GM19099 (cell line): ENCODE results near the gene PRG2.

Experiments
- POLR2A ChIP-seq: IDR thresholded peaks from 3 replicates; pipeline ENCODE4 v1.6.1; 2011; ENCODE audit warnings: low read depth; ENCODE audit not compliant: insufficient read length; ENCODE audit errors: extremely low read depth

The PRG2 gene

DNA sequence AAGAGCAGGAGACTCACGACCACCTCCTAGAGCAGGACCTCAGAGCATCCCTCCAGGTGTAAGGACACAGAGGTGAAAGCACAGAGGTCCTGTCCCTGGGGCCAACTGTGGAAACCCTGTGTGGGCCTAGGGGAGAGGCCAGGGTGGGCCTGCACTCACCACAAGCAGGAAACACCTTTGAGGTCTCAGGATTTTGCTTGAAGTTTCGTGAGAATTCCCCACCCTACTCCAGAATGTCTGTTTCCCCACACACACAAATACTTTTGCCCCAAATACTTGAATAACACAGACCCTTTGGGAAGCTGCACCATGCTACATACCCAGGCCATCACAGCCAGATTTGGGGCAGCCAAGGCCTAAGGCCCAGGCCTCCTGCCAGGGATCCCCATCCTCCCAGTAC lies 18.3 kb upstream of the PRG2 start:
- no peak for TF ChIP-seq POLR2A

DNA sequence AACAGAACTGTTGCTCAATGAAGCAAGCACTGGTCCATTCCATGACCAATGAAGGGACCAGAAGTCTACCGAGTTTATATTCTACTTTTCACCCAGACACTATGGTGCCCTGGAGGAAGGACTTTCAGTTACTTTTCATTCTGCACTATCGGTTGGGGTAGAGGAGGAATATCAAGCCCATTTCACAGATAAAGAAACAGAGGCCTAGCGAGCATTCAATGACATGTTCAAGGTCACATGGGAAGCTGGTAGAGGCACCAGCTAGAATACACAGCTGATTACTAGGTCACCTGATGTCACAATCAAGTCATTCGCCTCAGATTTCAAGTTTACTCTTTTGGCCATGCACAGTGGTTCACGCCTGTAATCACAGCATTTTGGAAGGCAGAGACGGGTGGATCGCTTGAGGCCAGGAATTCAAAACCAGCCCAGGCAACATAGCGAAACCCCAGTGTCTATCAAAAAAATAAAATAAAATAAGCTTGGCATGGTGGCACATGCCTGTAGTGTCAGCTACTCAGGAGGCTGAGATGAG lies 17.6 kb upstream of the PRG2 start:
- no peak for TF ChIP-seq POLR2A

DNA sequence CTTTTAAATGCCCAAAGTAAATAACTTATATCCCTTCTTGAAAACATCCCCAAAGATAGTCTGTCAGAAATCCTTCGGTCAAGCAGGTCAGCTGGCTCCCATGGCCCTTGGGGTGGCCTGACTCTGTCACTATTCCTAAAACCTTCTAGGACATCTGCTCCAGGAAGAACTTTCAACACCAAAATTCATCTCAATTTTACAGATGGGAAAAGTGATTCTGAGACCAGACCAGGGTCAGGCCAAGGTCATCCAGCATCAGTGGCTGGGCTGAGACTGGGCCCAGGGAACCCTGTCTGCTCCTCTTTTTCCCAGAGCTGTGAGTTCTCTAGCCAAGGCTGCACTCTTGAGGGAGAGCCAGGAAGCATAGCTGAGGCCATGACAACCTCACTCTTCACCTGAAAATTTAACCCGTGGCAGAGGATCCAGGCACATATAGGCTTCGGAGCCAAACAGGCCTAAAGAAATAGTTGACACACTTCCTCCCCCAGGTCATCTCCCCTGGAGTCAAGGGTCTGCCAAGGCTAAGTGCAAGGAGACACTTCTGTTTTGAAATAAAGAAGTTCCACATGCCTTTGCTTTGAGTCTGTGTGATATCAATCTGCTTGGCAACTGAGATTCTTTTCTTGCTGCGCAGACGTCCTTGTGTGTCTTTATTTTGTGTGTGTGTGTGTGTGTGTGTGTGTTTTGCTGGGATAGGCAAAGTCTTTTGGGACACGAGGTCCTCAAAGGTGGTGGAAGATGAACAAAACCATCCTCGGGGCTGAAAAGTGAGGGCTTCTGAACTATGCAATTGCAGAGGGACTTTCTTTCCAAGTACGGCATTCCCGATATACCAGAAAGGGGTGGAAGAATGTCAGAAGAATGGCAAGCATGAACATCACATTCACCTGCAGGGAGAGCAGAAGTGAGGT lies 16.8 kb upstream of the PRG2 start:
- TF ChIP-seq POLR2A: no peak

DNA sequence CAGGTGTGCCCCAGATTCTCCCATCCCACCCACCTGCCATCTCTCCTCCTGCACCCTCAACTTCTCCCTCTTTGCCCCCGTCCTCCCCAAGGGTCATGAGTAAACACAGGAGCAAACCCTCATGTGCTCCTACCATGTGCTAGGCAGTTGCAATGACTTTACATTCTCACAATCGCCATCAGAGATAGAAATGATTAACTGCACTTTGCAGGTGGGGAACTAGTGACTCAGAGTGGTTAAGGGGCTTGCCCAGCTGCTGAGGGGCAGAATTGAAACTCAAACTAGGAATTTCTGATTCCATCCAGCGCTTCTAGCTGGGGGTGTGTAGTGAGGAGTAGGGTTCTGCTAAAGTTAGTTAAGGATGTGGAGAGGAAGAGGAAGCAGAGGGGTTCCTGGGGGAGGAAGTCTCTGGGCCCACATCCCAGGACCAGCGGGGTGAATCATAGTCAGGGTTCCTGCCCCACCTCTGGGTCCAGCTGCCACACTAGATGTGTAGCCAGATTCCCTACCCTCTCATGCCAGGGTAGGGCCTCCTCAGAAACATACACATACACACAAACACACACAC lies 16.0 kb upstream of the PRG2 start:
- TF ChIP-seq POLR2A: no peak

DNA sequence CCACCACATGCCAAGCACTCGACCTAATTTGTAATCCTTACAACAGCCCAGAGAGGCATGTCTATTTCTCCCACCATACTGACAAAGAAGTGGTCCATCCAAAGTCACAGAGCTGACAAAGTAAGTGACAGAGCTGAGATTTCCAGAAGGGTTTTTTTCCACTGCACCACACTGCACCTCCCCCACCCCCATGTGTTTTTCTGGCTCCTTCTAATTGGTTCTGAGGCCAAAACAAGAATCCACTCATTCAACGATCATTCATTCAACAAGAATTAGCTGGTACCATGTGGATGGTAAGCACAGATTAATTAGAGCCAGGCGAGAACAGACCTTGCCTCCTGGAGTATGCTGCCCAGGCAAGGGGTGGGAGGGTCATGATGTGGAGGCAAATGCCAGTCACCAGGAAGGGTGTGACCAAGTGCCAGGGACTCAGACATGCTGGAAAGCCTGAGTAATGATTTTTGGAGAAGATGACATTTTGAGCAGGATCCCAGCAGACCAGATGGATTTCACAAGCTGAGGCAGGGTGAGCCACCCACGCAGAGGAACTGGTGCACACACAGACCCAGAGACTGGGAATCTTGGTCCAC lies 14.9 kb upstream of the PRG2 start:
- TF ChIP-seq POLR2A: no peak

DNA sequence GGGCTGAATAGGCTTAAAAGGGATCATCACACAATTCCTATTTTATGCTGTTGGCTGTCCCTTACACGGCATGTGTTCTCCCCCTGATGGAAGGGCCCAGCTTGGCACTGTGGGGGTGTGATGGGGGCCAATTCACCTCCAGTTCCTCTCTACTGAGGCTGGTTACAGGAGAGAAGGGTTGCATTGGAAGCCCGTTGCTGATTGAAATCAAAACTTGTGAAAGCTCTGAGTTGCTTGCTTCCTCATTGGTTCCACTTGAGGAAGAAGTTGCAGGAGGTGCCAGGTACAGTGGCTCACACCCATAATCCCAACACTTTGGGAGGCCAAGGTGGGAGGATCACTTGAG lies 13.3 kb upstream of the PRG2 start:
- no peak for TF ChIP-seq POLR2A

DNA sequence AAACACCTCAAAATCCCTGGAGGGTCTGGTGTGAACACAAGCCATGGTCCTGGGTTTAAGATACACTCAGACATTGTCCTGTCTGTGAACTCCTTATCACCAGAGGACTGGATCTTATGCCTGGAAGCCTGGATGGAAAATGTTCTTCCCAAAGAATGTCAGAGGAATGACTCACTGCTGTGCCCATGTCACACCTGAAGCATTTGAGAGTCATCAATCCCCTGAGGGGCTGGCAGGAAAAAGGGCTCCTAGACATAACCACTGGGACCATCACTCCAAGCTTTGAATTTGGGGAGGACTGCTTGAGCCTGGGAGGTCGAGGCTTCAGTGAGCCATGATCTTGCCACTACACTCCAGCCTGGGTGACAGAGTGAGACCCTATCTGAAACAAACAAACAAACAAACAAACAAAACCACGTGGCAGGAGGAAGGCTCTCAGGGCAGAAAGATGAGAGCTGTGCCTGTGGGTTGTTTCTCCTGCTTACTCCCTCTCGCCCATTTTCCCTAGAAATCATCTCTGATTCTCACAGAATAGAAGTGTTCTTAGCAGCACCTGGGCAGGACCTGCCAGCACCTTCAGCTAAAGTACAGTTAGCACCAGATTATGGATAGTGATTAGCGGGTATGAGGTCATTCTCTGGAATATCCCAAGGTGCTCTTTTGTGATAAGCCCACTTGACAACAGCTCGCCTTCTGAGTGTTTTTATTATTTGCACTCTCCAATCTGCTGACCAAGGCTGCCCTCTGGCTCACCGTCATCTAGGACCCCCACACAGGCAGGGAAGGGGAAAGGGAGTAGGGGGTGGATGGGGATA lies 11.9 kb upstream of the PRG2 start:
- no peak for TF ChIP-seq POLR2A

DNA sequence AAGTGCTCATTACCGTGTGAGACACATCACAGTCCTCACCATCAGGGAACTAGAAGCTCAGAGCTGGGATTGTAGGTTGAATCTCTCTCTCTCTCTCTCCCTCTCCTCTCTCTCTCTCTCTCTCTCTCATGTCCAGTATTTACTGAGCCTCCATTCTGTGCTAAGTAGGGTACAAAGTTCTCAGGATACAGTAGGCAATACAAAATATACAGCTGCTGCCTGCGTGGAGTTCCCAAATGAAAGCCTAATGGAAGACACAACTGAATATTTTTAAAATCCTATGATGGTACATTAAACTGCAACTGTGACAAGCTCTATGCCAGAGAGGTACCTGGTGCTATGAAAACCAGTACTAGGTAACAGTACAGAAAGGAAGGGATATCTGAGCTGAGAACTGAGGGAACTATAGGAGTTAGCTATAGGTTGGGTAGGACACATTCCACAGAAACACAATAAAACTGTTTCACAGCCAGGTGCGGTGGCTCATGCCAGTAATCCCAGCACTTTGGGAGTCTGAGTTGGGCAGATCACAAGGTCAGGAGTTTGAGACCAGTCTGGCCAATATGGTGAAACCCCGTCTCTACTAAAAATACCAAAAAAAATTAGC lies 9.6 kb upstream of the PRG2 start:
- TF ChIP-seq POLR2A: no peak

DNA sequence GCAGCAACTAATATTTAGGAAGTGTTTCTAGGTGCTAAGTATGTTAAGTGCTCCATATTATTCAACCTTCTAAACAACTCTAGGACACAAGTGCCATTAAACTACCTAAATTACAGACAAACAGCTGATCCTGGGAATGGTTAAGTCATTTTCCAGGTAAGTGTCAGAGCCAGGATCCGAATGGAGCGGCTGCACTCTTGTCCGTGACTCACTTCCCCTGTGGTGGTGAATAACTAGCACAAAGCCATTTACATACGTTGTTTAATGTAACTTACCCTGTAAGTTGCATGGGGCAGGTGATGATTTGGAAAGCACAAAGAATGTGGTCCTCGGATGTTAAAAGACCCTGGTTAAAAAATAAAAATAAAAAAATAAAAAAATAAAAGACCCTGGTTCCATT lies 8.8 kb upstream of the PRG2 start:
- no peak for TF ChIP-seq POLR2A

DNA sequence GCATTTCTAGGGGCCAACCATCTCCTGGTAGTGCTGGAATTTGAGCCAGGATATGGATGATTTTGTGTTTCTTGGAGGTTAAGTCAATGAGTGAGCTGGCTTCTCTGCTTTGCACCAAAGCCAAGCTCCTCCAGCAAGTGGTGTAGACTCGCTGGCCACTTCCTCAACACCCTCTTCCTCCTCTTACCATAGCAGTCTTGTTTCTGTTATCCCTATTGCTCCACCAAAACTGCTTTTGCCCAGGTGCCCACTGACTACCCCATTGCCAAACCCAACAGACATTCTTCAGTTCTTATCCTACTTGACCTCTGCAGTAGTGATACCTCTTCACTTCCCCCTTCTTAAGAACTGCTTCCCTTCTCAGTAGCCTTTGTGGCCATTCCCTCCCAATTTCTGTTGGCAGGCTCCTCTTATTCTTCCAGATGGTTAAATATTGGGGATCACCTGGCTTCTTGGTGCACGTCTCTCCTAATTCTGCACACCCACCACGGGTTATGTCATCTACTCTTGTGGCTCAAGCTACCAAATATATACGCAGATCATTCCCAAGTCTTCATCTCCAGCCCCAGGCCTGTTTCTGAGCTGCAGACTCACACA lies 7.0 kb upstream of the PRG2 start:
- TF ChIP-seq POLR2A: no peak

DNA sequence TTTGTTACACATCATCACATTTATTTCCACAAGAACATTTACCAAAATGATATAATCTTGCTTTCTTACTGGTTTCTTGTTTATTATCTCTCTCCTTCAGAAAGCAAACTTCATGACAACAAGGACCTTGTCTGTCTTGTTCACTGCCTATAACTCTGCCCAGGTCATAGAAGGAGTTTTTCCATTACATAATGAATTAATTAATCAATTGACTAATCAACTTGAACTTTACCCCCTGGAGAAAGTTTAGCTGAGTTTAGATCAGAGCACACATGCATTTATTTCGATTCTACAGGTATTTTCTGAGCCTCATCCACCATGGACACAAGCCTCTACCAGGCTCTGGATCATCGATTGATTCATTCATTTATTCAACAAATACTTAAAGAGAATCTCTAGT lies 6.3 kb upstream of the PRG2 start:
- TF ChIP-seq POLR2A: no peak

DNA sequence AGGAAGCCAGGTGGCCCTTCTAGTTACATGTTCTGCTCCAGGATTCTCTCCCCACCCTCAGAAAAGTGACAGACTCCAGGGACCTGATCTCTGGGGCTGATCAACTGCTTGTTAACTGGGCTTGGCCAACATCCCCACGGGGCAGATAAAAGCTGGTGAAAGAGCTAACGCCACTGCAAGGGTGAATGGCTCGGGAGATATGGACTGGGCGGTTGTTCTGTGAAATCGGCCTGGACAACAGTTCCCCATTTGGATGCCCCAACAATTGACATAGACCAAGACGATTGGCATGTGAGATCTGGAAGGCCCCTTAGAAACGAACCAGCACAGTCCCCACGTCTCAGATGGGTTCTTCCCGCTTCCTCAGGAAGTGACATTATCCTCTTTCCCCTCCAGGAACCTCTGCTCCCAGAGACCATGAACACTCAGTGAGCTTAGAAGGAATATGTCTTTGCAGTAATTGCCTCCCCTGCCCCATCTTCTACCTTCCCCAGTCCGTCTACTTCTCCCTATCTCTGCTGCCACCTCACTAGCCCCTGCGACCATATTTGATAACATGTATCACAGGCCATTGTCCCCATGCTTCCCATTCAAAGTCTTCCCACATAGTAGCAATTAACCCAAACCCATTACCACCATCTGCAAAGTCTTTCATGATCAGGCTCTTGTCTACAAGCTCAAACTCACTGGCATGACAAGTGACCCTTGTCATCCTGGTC lies 5.6 kb upstream of the PRG2 start:
- no peak for TF ChIP-seq POLR2A

DNA sequence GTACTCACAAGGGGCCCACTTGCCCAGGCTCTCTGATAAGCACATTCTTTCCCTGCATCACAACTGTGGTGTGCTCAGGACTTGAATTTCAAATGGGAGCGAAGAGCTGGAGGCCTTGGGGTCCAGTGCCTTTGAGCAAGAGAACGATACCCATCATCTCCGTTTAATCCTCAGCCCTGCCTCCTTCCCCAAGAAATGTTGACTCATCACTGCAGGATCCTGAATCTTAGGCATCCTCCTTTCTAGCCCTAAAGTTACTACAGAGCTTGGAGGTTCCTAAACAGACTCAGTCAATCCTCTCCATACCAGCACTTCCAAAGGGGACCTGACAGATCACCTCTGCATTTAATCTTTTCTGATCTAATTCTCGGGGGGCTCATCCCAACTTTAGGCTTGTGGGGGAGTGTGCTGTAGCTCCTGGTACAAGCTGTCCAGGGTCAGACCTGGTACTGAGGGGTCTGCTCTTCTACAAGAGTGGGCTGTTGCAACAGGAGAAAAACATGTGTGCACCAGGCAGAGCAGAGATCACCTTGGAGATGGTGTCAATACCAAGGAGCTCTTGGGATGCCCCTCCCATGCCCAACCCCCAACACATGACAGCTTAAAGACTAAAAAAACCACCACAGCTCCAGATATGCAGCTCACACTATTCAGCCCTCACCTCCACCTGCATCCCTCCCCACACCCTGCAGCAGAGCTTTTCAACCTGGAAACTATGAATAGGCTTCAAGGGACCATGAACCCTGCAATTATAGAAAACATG lies 3.9 kb upstream of the PRG2 start:
- no peak for TF ChIP-seq POLR2A
